GM13977 (cell line): ENCODE results near the gene PSMD13.

Experiments
- DNase-seq: peaks from one replicate; pipeline ENCODE4 v3.0.0; 2012; ENCODE audit warnings: low spot score
- in situ Hi-C: fragments of 300-500 bp; cut with MboI; formaldehyde crosslinking; loops from one replicate; pipeline ENCODE4 v1.12.0; 2022; ENCODE audit warnings: low sequenced_read_pairs, low pct_unique_long_range_greater_than_20kb, mixed read lengths, inconsistent platforms; ENCODE audit not compliant: unreplicated experiment
- TF ChIP-seq, protein P1 (sequence below): IDR thresholded peaks from 2 replicates; pipeline ENCODE4 v1.5.1; 2012; ENCODE audit warnings: mild to moderate bottlenecking, control low read depth; ENCODE audit not compliant: insufficient read depth; ENCODE audit errors: extremely low read depth, missing control alignments

Gene PSMD13

GRCh38 chr11:221539-221938 is 15.2 kb upstream of the PSMD13 start:
- no peak for DNase-seq
- TF ChIP-seq, protein P1, sequence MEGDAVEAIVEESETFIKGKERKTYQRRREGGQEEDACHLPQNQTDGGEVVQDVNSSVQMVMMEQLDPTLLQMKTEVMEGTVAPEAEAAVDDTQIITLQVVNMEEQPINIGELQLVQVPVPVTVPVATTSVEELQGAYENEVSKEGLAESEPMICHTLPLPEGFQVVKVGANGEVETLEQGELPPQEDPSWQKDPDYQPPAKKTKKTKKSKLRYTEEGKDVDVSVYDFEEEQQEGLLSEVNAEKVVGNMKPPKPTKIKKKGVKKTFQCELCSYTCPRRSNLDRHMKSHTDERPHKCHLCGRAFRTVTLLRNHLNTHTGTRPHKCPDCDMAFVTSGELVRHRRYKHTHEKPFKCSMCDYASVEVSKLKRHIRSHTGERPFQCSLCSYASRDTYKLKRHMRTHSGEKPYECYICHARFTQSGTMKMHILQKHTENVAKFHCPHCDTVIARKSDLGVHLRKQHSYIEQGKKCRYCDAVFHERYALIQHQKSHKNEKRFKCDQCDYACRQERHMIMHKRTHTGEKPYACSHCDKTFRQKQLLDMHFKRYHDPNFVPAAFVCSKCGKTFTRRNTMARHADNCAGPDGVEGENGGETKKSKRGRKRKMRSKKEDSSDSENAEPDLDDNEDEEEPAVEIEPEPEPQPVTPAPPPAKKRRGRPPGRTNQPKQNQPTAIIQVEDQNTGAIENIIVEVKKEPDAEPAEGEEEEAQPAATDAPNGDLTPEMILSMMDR: no peak
- in situ Hi-C loops: no loop called here

DNA sequence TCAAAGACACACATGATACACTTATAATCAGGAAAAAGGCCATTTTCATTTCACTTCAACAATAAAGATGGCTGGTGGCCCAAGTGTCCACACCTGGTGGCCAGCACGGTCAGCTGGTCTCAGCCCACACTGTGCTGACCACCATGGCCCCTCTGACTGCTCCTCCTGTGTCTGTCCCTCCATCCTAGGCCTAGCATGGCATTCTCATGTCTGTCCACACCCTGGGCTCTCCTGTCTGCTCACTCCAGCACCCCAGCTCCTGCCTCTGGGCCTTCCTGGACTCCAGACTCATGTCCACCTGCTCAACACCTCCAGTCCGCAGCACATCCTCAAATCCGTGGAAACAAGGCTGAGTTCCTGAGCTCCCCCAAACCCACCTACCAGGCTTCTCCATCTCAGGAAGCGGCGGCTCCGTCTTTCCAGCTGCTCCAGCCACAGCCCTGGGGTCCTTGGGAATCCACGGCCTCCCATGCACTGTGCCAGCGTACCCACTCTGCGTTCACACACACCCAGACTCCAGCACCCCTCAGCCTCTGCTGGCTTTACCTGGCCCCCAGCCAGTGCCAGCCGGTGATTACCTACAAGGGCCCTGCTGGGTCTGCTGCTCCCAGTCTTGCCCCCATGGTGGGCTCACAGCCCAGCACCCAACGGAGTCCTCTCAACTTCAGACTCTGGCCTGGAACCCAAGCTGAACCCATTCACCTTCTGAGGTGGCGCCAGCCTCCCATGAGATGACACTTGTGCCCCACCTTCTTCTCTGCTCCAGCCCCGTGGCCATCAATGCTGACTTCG is 14.6 kb upstream of the PSMD13 start:
- in situ Hi-C loops: no loop called here
- no peak for DNase-seq
- TF ChIP-seq, protein P1: no peak

- in situ Hi-C loops: no loop called here
- TF ChIP-seq, protein P1: no peak
- no peak for DNase-seq
Measured at GRCh38 chr11:223026-223789, 13.6 kb upstream of the PSMD13 start.

DNA sequence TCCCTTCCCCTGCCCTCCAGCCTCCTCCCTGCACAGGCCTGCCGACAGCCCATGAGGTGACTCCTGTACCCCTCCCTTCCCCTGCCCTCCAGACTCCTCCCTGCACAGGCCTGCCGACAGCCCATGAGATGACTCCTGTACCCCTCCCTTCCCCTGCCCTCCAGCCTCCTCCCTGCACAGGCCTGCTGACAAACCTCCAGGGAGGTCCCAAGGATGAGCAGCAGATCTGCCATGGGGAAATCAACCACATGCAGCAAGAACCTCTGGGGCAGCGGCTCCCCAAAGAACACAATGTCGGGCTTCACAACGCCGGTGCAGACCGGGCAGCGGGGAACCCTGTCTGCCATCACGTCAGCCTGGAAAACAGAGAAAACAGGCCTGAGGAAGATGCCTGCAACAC is 12.9 kb upstream of the PSMD13 start:
- in situ Hi-C loops: no loop called here
- no peak for DNase-seq
- TF ChIP-seq, protein P1: no peak

DNA sequence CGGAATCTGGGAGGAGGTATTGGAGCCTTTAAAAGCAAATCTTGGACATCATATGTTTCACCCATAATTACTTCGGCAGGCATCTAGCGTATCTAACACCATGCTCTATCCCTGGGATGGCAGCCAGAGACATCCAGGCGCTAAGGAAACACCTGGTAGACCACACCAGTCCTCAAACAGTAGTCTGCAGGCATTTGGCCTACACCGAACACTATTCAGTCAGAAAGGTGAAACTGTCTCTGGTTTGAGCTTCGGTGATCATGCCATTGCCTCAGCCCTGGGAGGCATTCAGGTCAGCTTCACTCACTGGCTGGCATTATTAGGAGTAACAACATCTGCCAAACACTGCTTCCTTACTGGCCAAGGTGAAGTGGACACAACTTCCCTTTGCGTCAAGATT is 12.4 kb upstream of the PSMD13 start:
- no peak for DNase-seq
- in situ Hi-C loops: no loop called here
- TF ChIP-seq, protein P1: no peak

DNA sequence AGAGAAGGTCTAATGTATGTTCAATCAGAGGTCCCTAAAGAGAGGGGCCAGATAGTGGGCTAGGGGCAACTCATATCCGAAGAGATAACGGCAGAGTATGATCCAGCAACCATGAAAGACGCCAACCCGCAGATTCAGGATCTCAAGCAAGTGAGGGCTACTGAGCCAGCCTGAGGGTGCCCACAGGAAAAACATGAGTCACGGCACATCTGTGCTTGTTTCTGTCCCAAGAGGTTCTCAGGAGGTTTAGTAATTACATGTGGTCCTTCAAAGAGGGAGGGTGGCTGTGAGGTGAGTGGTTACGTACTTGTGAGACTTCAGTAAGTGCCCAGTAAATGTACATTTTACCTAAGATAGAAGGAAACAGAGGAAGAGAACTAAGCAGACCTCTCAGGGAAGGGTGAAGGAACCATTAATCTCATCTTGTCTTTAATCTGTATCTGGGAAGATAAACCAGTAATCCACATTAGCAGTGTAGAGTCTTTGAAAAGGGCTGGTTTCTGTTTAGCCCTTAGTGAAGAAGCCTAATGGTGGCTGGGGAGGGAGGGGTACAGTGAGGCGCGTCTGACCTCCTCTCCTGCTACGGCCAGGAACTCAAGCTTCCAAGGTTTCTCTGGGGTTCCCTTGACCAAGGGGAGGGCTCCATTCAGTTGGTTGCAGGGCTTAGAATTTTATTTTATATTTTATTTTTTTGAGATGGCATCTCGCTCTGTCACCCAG is 10.9 kb upstream of the PSMD13 start:
- in situ Hi-C loops: no loop called here
- DNase-seq: no peak
- TF ChIP-seq, protein P1: no peak
